ENCODE data around the gene RMRP.

Gene RMRP

GRCh38 chr9:35687306-35687705, 29.5 kb upstream of the RMRP start:
- peaks cover 9% of the 10 kb centered on the region for H3K4me1 ChIP-seq (ENCODE audit: control insufficient read depth, insufficient read depth, low read length, poor library complexity, severe bottlenecking)
- no peaks in the 10 kb centered on the region for H3K9me3 ChIP-seq (ENCODE audit: control insufficient read depth, low read length)
- no peaks in the 10 kb centered on the region for H3K36me3 ChIP-seq (ENCODE audit: control insufficient read depth, insufficient read depth, low read length)
- H3K4me3 ChIP-seq (ENCODE audit: insufficient read depth, low read depth, low read length, poor library complexity, severe bottlenecking): no peak overlapping the region
- no peak overlapping the region for H3K27ac ChIP-seq (ENCODE audit: insufficient read depth, low read length, poor library complexity, severe bottlenecking)
- no peaks in the 10 kb centered on the region for H3K27me3 ChIP-seq (replicated peaks; ENCODE audit: control insufficient read depth, insufficient read depth, low read length, poor library complexity, severe bottlenecking)
- no peak for DNase-seq

- no peaks in the 10 kb centered on the region for H3K27me3 ChIP-seq (replicated peaks; ENCODE audit: control insufficient read depth, insufficient read depth, low read length, poor library complexity, severe bottlenecking)
- no peak overlapping the region for H3K4me3 ChIP-seq (ENCODE audit: insufficient read depth, low read depth, low read length, poor library complexity, severe bottlenecking)
- H3K9me3 ChIP-seq (ENCODE audit: control insufficient read depth, low read length): no peaks in the 10 kb centered on the region
- H3K27ac ChIP-seq (ENCODE audit: insufficient read depth, low read length, poor library complexity, severe bottlenecking): no peak overlapping the region
- H3K4me1 ChIP-seq (ENCODE audit: control insufficient read depth, insufficient read depth, low read length, poor library complexity, severe bottlenecking): peaks cover 9% of the 10 kb centered on the region
- no peaks in the 10 kb centered on the region for H3K36me3 ChIP-seq (ENCODE audit: control insufficient read depth, insufficient read depth, low read length)
- DNase-seq: no peak
Observed at GRCh38 chr9:35686222-35687203, 28.7 kb upstream of the RMRP start.

- DNase-seq: no peak
- H3K27ac ChIP-seq (ENCODE audit: insufficient read depth, low read length, poor library complexity, severe bottlenecking): no peak overlapping the region
- no peaks in the 10 kb centered on the region for H3K27me3 ChIP-seq (replicated peaks; ENCODE audit: control insufficient read depth, insufficient read depth, low read length, poor library complexity, severe bottlenecking)
- no peaks in the 10 kb centered on the region for H3K9me3 ChIP-seq (ENCODE audit: control insufficient read depth, low read length)
- no peak overlapping the region for H3K4me3 ChIP-seq (ENCODE audit: insufficient read depth, low read depth, low read length, poor library complexity, severe bottlenecking)
- H3K36me3 ChIP-seq (ENCODE audit: control insufficient read depth, insufficient read depth, low read length): no peaks in the 10 kb centered on the region
- H3K4me1 ChIP-seq (ENCODE audit: control insufficient read depth, insufficient read depth, low read length, poor library complexity, severe bottlenecking): peaks cover 4% of the 10 kb centered on the region
Observed at GRCh38 chr9:35685506-35685905, 27.7 kb upstream of the RMRP start.

- no peaks in the 10 kb centered on the region for H3K27me3 ChIP-seq (replicated peaks; ENCODE audit: control insufficient read depth, insufficient read depth, low read length, poor library complexity, severe bottlenecking)
- peaks cover under 1% of the 10 kb centered on the region for H3K4me1 ChIP-seq (ENCODE audit: control insufficient read depth, insufficient read depth, low read length, poor library complexity, severe bottlenecking)
- no peaks in the 10 kb centered on the region for H3K9me3 ChIP-seq (ENCODE audit: control insufficient read depth, low read length)
- no peak for DNase-seq
- H3K36me3 ChIP-seq (ENCODE audit: control insufficient read depth, insufficient read depth, low read length): no peaks in the 10 kb centered on the region
- no peak overlapping the region for H3K27ac ChIP-seq (ENCODE audit: insufficient read depth, low read length, poor library complexity, severe bottlenecking)
- H3K4me3 ChIP-seq (ENCODE audit: insufficient read depth, low read depth, low read length, poor library complexity, severe bottlenecking): no peak overlapping the region
Observed at GRCh38 chr9:35684921-35685320, 27.1 kb upstream of the RMRP start.

GRCh38 chr9:35683323-35683722, 25.5 kb upstream of the RMRP start:
- Histone ChIP-seq H3K27me3 (replicated peaks; ENCODE audit: control insufficient read depth, insufficient read depth, low read length, poor library complexity, severe bottlenecking) (no peaks in the 10 kb centered on the region), H3K9me3 (ENCODE audit: control insufficient read depth, low read length) (no peaks in the 10 kb centered on the region), H3K4me3 (ENCODE audit: insufficient read depth, low read depth, low read length, poor library complexity, severe bottlenecking) (no peak overlapping the region), H3K4me1 (ENCODE audit: control insufficient read depth, insufficient read depth, low read length, poor library complexity, severe bottlenecking) (no peaks in the 10 kb centered on the region), H3K36me3 (ENCODE audit: control insufficient read depth, insufficient read depth, low read length) (no peaks in the 10 kb centered on the region), H3K27ac (ENCODE audit: insufficient read depth, low read length, poor library complexity, severe bottlenecking) (no peak overlapping the region)
- DNase-seq: no peak

- no peaks in the 10 kb centered on the region for H3K27me3 ChIP-seq (replicated peaks; ENCODE audit: control insufficient read depth, insufficient read depth, low read length, poor library complexity, severe bottlenecking)
- no peaks in the 10 kb centered on the region for H3K36me3 ChIP-seq (ENCODE audit: control insufficient read depth, insufficient read depth, low read length)
- no peaks in the 10 kb centered on the region for H3K9me3 ChIP-seq (ENCODE audit: control insufficient read depth, low read length)
- no peaks in the 10 kb centered on the region for H3K4me1 ChIP-seq (ENCODE audit: control insufficient read depth, insufficient read depth, low read length, poor library complexity, severe bottlenecking)
- H3K4me3 ChIP-seq (ENCODE audit: insufficient read depth, low read depth, low read length, poor library complexity, severe bottlenecking): no peak overlapping the region
- H3K27ac ChIP-seq (ENCODE audit: insufficient read depth, low read length, poor library complexity, severe bottlenecking): no peak overlapping the region
- DNase-seq: no peak
Observed at GRCh38 chr9:35682520-35683315, 24.9 kb upstream of the RMRP start.

GRCh38 chr9:35682051-35682450, 24.2 kb upstream of the RMRP start:
- H3K4me3 ChIP-seq (ENCODE audit: insufficient read depth, low read depth, low read length, poor library complexity, severe bottlenecking): no peak overlapping the region
- H3K4me1 ChIP-seq (ENCODE audit: control insufficient read depth, insufficient read depth, low read length, poor library complexity, severe bottlenecking): no peaks in the 10 kb centered on the region
- DNase-seq: no peak
- no peaks in the 10 kb centered on the region for H3K36me3 ChIP-seq (ENCODE audit: control insufficient read depth, insufficient read depth, low read length)
- no peak overlapping the region for H3K27ac ChIP-seq (ENCODE audit: insufficient read depth, low read length, poor library complexity, severe bottlenecking)
- no peaks in the 10 kb centered on the region for H3K9me3 ChIP-seq (ENCODE audit: control insufficient read depth, low read length)
- no peaks in the 10 kb centered on the region for H3K27me3 ChIP-seq (replicated peaks; ENCODE audit: control insufficient read depth, insufficient read depth, low read length, poor library complexity, severe bottlenecking)

GRCh38 chr9:35681341-35682002, 23.7 kb upstream of the RMRP start:
- no peaks in the 10 kb centered on the region for H3K4me1 ChIP-seq (ENCODE audit: control insufficient read depth, insufficient read depth, low read length, poor library complexity, severe bottlenecking)
- H3K27ac ChIP-seq (ENCODE audit: insufficient read depth, low read length, poor library complexity, severe bottlenecking): no peak overlapping the region
- no peaks in the 10 kb centered on the region for H3K27me3 ChIP-seq (replicated peaks; ENCODE audit: control insufficient read depth, insufficient read depth, low read length, poor library complexity, severe bottlenecking)
- H3K4me3 ChIP-seq (ENCODE audit: insufficient read depth, low read depth, low read length, poor library complexity, severe bottlenecking): no peak overlapping the region
- H3K9me3 ChIP-seq (ENCODE audit: control insufficient read depth, low read length): no peaks in the 10 kb centered on the region
- DNase-seq: no peak
- no peaks in the 10 kb centered on the region for H3K36me3 ChIP-seq (ENCODE audit: control insufficient read depth, insufficient read depth, low read length)

GRCh38 chr9:35680331-35681105, 22.7 kb upstream of the RMRP start:
- H3K4me1 ChIP-seq (ENCODE audit: control insufficient read depth, insufficient read depth, low read length, poor library complexity, severe bottlenecking): peaks cover 4% of the 10 kb centered on the region
- no peaks in the 10 kb centered on the region for H3K36me3 ChIP-seq (ENCODE audit: control insufficient read depth, insufficient read depth, low read length)
- H3K4me3 ChIP-seq (ENCODE audit: insufficient read depth, low read depth, low read length, poor library complexity, severe bottlenecking): no peak overlapping the region
- H3K9me3 ChIP-seq (ENCODE audit: control insufficient read depth, low read length): no peaks in the 10 kb centered on the region
- H3K27me3 ChIP-seq (replicated peaks; ENCODE audit: control insufficient read depth, insufficient read depth, low read length, poor library complexity, severe bottlenecking): no peaks in the 10 kb centered on the region
- DNase-seq: no peak
- no peak overlapping the region for H3K27ac ChIP-seq (ENCODE audit: insufficient read depth, low read length, poor library complexity, severe bottlenecking)

Data from effector memory CD4-positive, alpha-beta T cell (primary cell).